PC-9 (cell line): ENCODE measurements around the gene TOMT. TPM values are rescaled to one million over a fixed set of nuclear protein-coding genes. Genes with fewer than 3 reads are reported as not detected.

Source experiments
- BruUV-seq: library from RNA; stranded (reverse); fragments of 400-500 nt; replicated peaks from 2 replicates; lab custom pipeline; 2021; lab: Mats Ljungman, UMichigan
- CTCF ChIA-PET: fragments of 300-600 bp; sonication (Branson Sonifier 250); formaldehyde crosslinking; loops from one replicate; lab custom pipeline; 2022; ENCODE audit warnings: antibody characterized with exemption; lab: Charles Lee
- POLR2A ChIA-PET: fragments of 300-600 bp; sonication (Branson Sonifier 250); formaldehyde crosslinking; loops from one replicate; lab custom pipeline; 2022; ENCODE audit warnings: antibody characterized with exemption; ENCODE audit not compliant: unreplicated experiment; lab: Charles Lee
- DNase-seq, 2 experiments: peaks; one replicate each; pipeline versions ENCODE4 v3.0.0 to v3.0.0-alpha.2; 2015 to 2022; ENCODE audit warnings: mixed read lengths in 1 of 2
- H2AFZ ChIP-seq: fragments of 200-600 bp; sonication (generic); 2 replicates; pipeline ENCODE4 v1.8.1; 2017; ENCODE audit warnings: antibody characterized with exemption
- H3F3A ChIP-seq: fragments of 200-600 bp; sonication (generic); 2 replicates; pipeline ENCODE4 v1.8.1; 2017; ENCODE audit warnings: antibody characterized with exemption, mild to moderate bottlenecking, low read depth; ENCODE audit not compliant: insufficient read depth
- H3K27ac ChIP-seq: fragments of 200-600 bp; sonication (generic); 2 replicates; pipeline ENCODE4 v1.6.1; 2016; ENCODE audit warnings: mixed run types
- H3K27me3 ChIP-seq: fragments of 200-600 bp; sonication (generic); 2 replicates; pipeline ENCODE4 v1.6.1; 2016; ENCODE audit warnings: low read depth, mixed run types; ENCODE audit not compliant: insufficient read depth
- H3K36me3 ChIP-seq: fragments of 200-600 bp; sonication (generic); 2 replicates; pipeline ENCODE4 v1.6.1; 2016; ENCODE audit warnings: low read depth, mixed run types
- H3K4me1 ChIP-seq: fragments of 200-600 bp; sonication (generic); replicated peaks from 2 replicates; pipeline ENCODE4 v1.6.1; 2016; ENCODE audit warnings: mixed run types; ENCODE audit not compliant: insufficient read depth
- H3K4me2 ChIP-seq: fragments of 200-600 bp; sonication (generic); 2 replicates; pipeline ENCODE4 v1.6.1; 2017; ENCODE audit warnings: mixed run types
- H3K4me3 ChIP-seq: fragments of 200-600 bp; sonication (generic); 2 replicates; pipeline ENCODE4 v1.6.1; 2016; ENCODE audit warnings: mixed run types
- H3K79me2 ChIP-seq: fragments of 200-600 bp; sonication (generic); 2 replicates; pipeline ENCODE4 v1.6.1; 2017; ENCODE audit warnings: low read depth, mixed run types
- H3K9me2 ChIP-seq: fragments of 200-600 bp; sonication (generic); 2 replicates; pipeline ENCODE4 v1.8.1; 2017; ENCODE audit warnings: mild to moderate bottlenecking; ENCODE audit not compliant: insufficient read depth
- H3K9me3 ChIP-seq: fragments of 200-600 bp; sonication (generic); 2 replicates; pipeline ENCODE4 v1.8.1; 2016; ENCODE audit warnings: low read depth; ENCODE audit not compliant: insufficient read depth
- H4K20me1 ChIP-seq: fragments of 200-600 bp; sonication (generic); 2 replicates; pipeline ENCODE4 v1.8.1; 2017; ENCODE audit not compliant: insufficient read depth
- CTCF ChIP-seq: fragments of 200-600 bp; sonication (generic); conservative IDR thresholded peaks from 2 replicates; pipeline ENCODE4 v1.6.1; 2017; ENCODE audit warnings: mixed run types, antibody characterized with exemption, mild to moderate bottlenecking, moderate library complexity
- EZH2 ChIP-seq: fragments of 200-600 bp; sonication (generic); IDR thresholded peaks from 2 replicates; pipeline ENCODE4 v1.8.0; 2017; ENCODE audit warnings: antibody characterized with exemption, low read depth
- intact Hi-C: fragments of 100-400 bp; cut with micrococcal nuclease; formaldehyde crosslinking; loops from one replicate; pipeline ENCODE4 v1.10.0; 2022; ENCODE audit not compliant: unreplicated experiment
- total RNA-seq: library from RNA; stranded (reverse); gene quantifications from 2 replicates; pipeline ENCODE4 v1.2.3, GENCODE V29; 2021

TOMT gene
- total RNA-seq, 1 experiment from 2014 or later, result not detected

- no TSS peak for BruUV-seq
- H3K9me2 ChIP-seq, result no peaks in the 10 kb centered on the region
- no peak overlapping the region for H2AFZ ChIP-seq
- ChIA-PET CTCF (no interaction called here), POLR2A (no interaction called here)
- no peak for DNase-seq
- TF ChIP-seq CTCF (no peak), EZH2 (no peak)
- H3K4me2 ChIP-seq, result no peak overlapping the region
- intact Hi-C loops, result no loop called here
- H3K36me3 ChIP-seq, result 0 out of 2 replicates have a peak, but pooled peaks cover 4% of the 10 kb centered on the region
- H4K20me1 ChIP-seq, result peaks cover 7% of the 10 kb centered on the region; the same call in 1 of the 2 replicates
- peaks cover 91% of the 10 kb centered on the region for H3K79me2 ChIP-seq
- no peak overlapping the region for H3K4me3 ChIP-seq
- no peaks in the 10 kb centered on the region for H3K27me3 ChIP-seq
- H3K4me1 ChIP-seq, result peaks cover 64% of the 10 kb centered on the region
- H3K9me3 ChIP-seq, result no peaks in the 10 kb centered on the region
- H3K27ac ChIP-seq, result peak overlapping the region; percentile 33; the same call in 1 of the 2 replicates
- H3F3A ChIP-seq, result peaks cover 48% of the 10 kb centered on the region
Observed at GRCh38 chr11:72075109-72075508, 30.6 kb upstream of the TOMT start.

GRCh38 chr11:72075756-72076155 lies 30.0 kb upstream of the TOMT start:
- H3K79me2 ChIP-seq, result peaks cover 85% of the 10 kb centered on the region
- no peaks in the 10 kb centered on the region for H3K9me3 ChIP-seq
- peaks cover 41% of the 10 kb centered on the region for H3F3A ChIP-seq
- intact Hi-C loops, result no loop called here
- DNase-seq, result no peak
- peak overlapping the region; percentile 33; the same call in 1 of the 2 replicates for H3K27ac ChIP-seq
- H2AFZ ChIP-seq, result no peak overlapping the region
- H3K4me3 ChIP-seq, result no peak overlapping the region
- POLR2A ChIA-PET, result no interaction called here
- TF ChIP-seq EZH2 (no peak), CTCF (no peak)
- H3K4me2 ChIP-seq, result no peak overlapping the region
- peaks cover 57% of the 10 kb centered on the region for H3K4me1 ChIP-seq
- no peaks in the 10 kb centered on the region for H3K9me2 ChIP-seq
- no TSS peak for BruUV-seq
- CTCF ChIA-PET, result no interaction called here
- H3K27me3 ChIP-seq, result no peaks in the 10 kb centered on the region
- 0 out of 2 replicates have a peak, but pooled peaks cover 4% of the 10 kb centered on the region for H3K36me3 ChIP-seq
- H4K20me1 ChIP-seq, result peaks cover 7% of the 10 kb centered on the region; the same call in 1 of the 2 replicates

- no TSS peak for BruUV-seq
- Histone ChIP-seq H3K9me3 (no peaks in the 10 kb centered on the region), H3K4me1 (peaks cover 52% of the 10 kb centered on the region), H3K79me2 (peaks cover 65% of the 10 kb centered on the region), H3K27me3 (no peaks in the 10 kb centered on the region), H3F3A (peaks cover 40% of the 10 kb centered on the region), H3K4me3 (peak overlapping the region; percentile 92), H4K20me1 (0 out of 2 replicates have a peak, but pooled peaks cover 3% of the 10 kb centered on the region), H2AFZ (peak overlapping the region; percentile 80; the same call in 1 of the 2 replicates), H3K4me2 (peak overlapping the region; percentile 96), H3K27ac (peak overlapping the region; percentile 50), H3K9me2 (no peaks in the 10 kb centered on the region), H3K36me3 (0 out of 2 replicates have a peak, but pooled peaks cover 4% of the 10 kb centered on the region)
- TF ChIP-seq CTCF, result no peak
- no peak for TF ChIP-seq EZH2
- intact Hi-C loops, result no loop called here
- ChIA-PET CTCF (interaction anchor here (1.6 kb wide), 1 partner anchor 53 kb away, joined by 15 read pairs; no protein-coding TSS in a partner anchor), POLR2A (interaction anchor here (0.6 kb wide), 1 partner anchor 38 kb away, joined by 4 read pairs; no protein-coding TSS in a partner anchor)
- DNase-seq, result peak in 1 of 2 experiments; percentile 56
Observed at GRCh38 chr11:72078477-72078876, 27.2 kb upstream of the TOMT start.
